ENCODE measurements around the gene THBS1. TPM values are rescaled to one million over a fixed set of nuclear protein-coding genes. Genes with fewer than 3 reads are reported as not detected.

Gene THBS1
- total RNA-seq, 3 donors from 2014 or later, result 1.3 to 2.8 (median 2.0) TPM

DNA sequence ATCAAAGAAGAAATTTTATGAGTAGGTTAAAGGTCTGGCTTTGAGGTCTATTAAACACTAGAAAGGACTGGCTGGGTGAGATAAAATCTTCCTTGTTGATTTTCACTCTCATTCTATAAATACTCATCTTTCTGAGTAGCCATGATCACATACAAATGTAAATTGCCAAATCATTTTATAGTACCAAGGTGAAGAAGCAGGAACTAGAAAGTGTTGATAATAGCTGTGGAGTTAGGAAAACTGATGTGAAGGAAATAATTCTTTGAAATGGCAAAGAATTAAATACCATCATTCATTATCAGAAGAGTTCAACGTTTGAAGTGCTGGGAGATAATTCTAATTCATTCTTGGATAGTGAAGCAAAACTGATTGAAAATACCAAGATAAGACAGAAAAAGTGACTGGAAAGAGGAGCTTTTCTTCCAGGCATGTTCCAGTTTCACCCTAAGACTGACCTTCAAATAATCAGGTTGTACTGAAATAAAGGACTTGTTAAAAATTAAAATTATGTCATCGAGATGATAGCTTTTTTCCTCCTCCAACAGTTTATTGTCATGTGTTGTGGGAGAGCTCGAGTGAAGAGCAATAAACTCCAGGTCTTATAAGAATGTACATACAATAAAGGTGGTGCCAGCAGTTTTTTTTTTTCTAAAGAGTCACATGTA lies 17.4 kb downstream of the THBS1 start:
- DNase-seq (no peak), ATAC-seq (no peak)
- Mint-ChIP-seq H3K9me3 (no peaks in the 10 kb centered on the region), H3K36me3 (ENCODE audit: insufficient read depth) (peaks cover 3% of the 10 kb centered on the region), H3K27me3 (ENCODE audit: low read depth) (no peaks in the 10 kb centered on the region), H3K4me1 (ENCODE audit: low read depth) (peaks cover 6% of the 10 kb centered on the region), H3K4me3 (no peak overlapping the region)

DNA sequence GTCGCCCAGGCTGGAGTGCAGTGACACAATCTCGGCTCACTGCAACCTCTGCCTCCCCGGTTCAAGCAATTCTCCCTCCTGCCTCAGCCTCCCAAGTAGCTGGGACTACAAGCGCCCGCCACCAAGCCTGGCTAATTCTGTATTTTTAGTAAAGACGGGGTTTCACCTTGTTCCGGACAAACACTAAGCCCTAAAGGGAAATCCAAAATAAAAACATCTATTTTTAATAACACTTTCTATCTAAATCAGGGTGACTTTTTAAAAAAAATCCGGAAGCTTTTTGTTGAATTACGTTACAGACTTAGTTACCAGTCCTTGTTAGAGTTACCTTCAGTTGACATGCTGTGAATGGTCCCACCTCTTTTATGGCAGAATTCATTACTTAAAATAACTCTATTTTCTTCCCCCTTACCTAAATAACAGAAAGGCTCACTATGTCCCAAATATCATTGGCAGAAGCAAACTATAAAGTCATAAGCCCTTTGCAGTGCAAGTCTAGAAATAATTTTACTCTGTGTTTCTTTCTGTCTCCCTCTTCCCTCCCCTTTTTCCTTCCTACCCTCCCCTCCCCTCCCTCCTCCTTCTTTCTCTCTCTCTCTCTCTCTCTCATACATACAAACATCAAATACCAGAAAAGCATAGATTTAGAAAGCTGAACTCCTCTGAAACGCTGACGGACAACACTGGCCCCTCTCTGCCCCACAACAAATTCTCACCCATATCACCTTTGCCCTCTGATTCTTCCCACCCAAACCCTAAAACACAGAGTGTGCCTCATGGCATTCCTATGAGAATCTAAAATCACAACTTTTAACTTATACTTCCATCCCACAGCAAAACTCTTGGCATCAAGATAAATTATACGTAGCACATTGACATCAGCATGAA lies 18.3 kb downstream of the THBS1 start:
- Mint-ChIP-seq H3K9me3 (no peaks in the 10 kb centered on the region), H3K36me3 (ENCODE audit: insufficient read depth) (peaks cover 3% of the 10 kb centered on the region), H3K4me3 (no peak overlapping the region), H3K4me1 (ENCODE audit: low read depth) (peaks cover 2% of the 10 kb centered on the region), H3K27me3 (ENCODE audit: low read depth) (no peaks in the 10 kb centered on the region)
- ATAC-seq, result no peak
- DNase-seq, result no peak

DNA sequence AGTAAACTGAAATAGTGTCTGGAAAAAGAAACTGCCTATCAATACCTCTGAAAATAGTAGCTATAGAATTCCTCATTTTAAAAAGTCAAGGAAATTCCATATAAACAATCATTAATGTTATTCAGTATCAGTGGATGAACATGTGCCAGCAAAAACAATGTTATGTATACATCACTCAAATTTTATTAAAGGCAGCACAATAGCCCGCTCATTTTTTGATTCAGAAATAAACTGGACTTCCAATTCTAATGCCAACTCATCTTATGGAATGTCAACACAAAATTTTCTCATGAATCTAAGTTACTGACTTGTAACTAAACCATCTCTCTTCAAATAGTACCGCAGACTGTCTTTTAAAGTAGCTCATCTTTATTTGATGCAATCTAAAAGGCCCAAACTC lies 19.0 kb downstream of the THBS1 start:
- DNase-seq (no peak), ATAC-seq (no peak)
- no peak overlapping the region for H3K4me3 Mint-ChIP-seq
- no peaks in the 10 kb centered on the region for H3K27me3 Mint-ChIP-seq (ENCODE audit: low read depth)
- H3K36me3 Mint-ChIP-seq (ENCODE audit: insufficient read depth), result peaks cover 3% of the 10 kb centered on the region
- H3K4me1 Mint-ChIP-seq (ENCODE audit: low read depth), result no peaks in the 10 kb centered on the region
- no peaks in the 10 kb centered on the region for H3K9me3 Mint-ChIP-seq

DNA sequence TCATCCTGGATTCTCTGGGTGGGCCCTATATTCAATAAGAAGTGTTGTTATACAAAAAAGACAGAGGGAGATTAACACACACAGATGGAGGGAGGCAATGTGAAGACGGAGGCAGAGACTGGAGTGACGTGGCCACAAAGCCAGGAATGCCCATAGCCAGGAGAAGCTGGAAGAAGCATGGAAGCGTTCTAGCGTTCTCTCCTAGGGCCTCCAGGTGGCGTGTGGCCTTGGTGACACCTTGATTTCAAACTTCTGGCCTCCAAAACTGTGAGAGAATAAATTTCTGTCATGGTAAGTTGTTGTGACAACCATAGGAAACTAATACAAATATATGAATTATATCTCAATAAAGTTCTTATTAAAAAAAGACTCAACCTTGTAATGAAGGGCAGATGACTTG lies 21.3 kb downstream of the THBS1 start:
- Mint-ChIP-seq H3K4me1 (ENCODE audit: low read depth) (no peaks in the 10 kb centered on the region), H3K36me3 (ENCODE audit: insufficient read depth) (peaks cover 5% of the 10 kb centered on the region), H3K27me3 (ENCODE audit: low read depth) (no peaks in the 10 kb centered on the region), H3K4me3 (no peak overlapping the region), H3K9me3 (no peaks in the 10 kb centered on the region)
- DNase-seq, result no peak
- ATAC-seq, result no peak

DNA sequence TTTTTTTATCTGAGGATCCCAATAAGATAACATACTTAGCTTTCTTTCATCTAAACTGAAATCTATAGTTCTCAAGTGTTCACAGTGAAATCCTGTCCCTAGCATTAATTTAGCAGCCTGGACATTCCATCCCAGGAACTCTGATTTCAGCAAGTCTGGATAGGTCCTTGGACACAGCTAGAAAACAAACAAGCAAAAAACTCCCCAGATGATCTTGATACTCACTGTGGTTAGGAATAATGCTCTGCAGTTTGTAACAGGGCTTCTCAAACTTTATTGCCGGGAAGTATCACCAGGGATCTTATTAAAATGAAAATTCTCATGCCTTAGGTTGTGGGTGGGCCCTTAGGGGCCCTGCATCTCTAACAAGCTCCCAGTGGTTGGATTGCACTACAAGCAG lies 24.3 kb downstream of the THBS1 start:
- Mint-ChIP-seq H3K27me3 (ENCODE audit: low read depth) (no peaks in the 10 kb centered on the region), H3K36me3 (ENCODE audit: insufficient read depth) (peaks cover 2% of the 10 kb centered on the region), H3K4me1 (ENCODE audit: low read depth) (peaks cover 2% of the 10 kb centered on the region), H3K9me3 (peaks cover 4% of the 10 kb centered on the region), H3K4me3 (no peak overlapping the region)
- DNase-seq (no peak), ATAC-seq (no peak)

DNA sequence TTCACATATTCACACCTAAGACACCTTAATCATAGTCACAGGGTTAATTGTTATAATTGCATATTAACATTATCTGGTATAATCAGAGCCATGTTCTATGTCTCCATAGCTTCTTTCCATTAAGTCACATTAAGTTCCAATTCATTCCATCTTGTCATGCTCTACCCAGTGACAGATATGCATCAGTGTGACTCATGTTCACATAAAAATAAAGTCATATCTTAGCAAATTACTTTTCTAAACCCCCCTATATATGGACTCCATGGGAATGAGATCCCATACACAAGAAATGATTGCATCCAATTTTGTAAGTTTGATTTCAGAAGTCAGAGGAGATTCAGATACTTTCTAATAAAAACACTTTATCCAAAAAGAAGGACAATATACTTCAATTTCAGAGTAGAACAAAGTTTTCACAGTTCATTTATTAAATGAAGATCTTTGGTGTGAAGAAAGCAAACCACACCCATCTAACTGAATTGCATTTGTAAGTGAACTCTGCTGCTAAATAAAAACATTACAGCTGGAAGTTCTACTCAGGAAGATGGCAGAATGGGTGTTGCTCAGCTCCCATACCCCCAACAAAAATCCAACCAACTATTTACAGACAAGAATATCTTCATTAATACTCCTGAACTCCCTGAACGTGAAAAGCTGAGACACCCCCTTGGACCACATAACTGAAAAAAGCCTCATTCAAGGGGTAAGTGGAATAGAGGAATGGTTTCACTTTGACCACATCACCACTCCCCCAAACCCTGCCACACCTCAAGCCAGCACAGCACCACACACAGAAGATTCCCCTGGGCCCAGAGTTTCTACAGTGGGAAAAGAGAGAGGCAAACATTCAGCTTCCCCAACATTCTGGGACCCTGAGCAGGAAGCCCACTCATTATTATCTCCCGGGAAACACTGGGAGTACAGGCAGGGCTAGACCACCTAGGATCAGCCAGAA lies 27.6 kb downstream of the THBS1 start:
- peaks cover 2% of the 10 kb centered on the region for H3K4me1 Mint-ChIP-seq (ENCODE audit: low read depth)
- H3K9me3 Mint-ChIP-seq, result peaks cover 24% of the 10 kb centered on the region
- H3K4me3 Mint-ChIP-seq, result no peak overlapping the region
- no peaks in the 10 kb centered on the region for H3K27me3 Mint-ChIP-seq (ENCODE audit: low read depth)
- H3K36me3 Mint-ChIP-seq (ENCODE audit: insufficient read depth), result peaks cover 6% of the 10 kb centered on the region
- DNase-seq, result no peak
- ATAC-seq, result no peak

DNA sequence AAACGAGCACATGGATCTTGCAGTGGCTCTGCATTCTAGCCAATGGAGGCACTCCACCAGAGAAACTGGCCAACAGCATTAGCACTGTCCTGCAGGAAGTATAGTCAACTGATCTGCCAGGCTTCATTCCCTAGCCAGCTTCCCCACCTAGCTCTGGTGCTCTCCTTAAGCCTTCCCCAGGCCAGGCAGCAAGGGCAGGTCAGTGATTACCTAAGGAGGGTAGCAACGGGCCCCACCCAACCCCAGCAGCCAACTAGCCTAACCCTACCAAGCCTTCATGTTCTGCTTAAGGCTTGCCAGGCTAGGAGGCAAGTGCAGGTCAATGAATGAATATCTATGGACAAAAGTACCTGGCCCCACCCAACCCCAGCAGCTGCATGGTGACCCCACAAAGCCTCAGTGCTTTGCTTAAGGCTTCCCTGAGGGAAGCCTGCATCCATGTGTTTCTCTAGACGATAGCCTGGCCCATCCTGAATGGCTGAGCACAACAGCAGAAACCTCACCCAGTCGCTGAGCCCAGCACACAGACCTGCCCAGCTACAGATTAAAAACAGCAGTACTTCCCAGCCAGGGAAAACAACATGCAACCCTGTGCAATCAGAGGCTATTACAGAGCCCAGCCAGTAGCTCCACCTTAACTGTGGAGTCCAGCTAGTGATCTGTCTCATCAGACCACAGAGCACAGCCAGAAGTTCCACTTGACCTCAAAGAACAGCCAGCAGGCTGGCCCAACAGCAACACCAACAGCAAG lies 28.5 kb downstream of the THBS1 start:
- no peak for ATAC-seq
- Mint-ChIP-seq H3K27me3 (ENCODE audit: low read depth) (no peaks in the 10 kb centered on the region), H3K9me3 (peaks cover 31% of the 10 kb centered on the region), H3K4me3 (no peak overlapping the region), H3K36me3 (ENCODE audit: insufficient read depth) (peaks cover 6% of the 10 kb centered on the region), H3K4me1 (ENCODE audit: low read depth) (peaks cover 2% of the 10 kb centered on the region)
- DNase-seq, result no peak

DNA sequence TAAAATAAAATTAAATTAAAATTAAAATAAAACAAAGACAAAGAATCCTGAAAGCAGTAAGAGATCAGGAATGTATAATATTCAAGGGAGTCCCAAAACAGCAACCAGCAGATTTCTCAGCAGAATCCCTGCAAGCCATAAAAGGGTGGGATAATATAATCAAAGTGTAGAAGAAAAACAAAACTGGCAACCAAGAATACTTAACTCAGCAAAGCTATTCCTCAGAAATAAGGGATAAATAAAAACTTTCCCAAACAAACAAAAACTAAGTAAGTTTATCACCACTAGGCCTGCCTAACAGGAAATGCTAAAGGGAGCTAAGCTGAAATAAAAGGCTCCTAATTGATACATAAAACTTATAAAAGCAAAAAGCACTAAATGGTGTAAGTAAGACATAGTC lies 29.8 kb downstream of the THBS1 start:
- H3K36me3 Mint-ChIP-seq (ENCODE audit: insufficient read depth), result peaks cover 6% of the 10 kb centered on the region
- no peak for ATAC-seq
- no peak overlapping the region for H3K4me3 Mint-ChIP-seq
- DNase-seq, result no peak
- H3K27me3 Mint-ChIP-seq (ENCODE audit: low read depth), result no peaks in the 10 kb centered on the region
- peaks cover 36% of the 10 kb centered on the region for H3K9me3 Mint-ChIP-seq
- H3K4me1 Mint-ChIP-seq (ENCODE audit: low read depth), result peaks cover 2% of the 10 kb centered on the region

DNA sequence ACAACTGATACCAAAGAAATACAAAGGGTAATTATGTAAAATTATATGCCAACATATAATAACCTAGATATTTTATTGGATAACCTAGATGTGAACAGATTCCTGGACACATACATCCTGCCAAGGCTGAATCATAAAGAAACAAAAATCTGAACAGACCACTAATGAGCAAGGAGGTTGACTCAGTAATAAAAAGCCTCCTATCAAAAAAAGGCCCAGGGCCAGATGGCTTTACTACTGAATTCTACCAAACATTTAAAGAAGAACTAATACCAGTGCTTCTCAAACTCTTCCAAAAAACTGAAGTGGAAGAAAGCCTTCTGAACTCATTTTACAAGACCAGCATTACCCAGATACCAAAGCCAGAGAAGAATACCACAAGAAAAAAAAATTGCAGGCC lies 32.4 kb downstream of the THBS1 start:
- Mint-ChIP-seq H3K4me1 (ENCODE audit: low read depth) (peaks cover 5% of the 10 kb centered on the region), H3K9me3 (peaks cover 34% of the 10 kb centered on the region)

DNA sequence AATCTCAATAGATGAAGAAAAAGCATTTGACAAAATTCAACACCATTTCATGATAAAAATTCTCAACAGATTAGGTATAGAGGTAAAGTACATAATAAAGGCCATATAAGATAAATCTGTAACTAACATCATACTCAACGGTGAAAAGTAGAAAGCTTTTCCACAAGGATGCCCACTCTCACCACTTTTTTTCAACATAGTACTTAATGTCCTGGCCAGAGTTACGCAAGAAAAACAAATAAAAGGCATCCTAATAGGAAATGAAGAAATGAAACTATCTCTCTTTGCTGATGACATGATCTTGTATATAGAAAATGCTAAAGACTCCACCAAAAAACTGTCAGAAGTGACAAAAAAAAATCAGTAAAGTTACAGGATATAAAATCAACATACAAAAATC lies 33.0 kb downstream of the THBS1 start:
- H3K4me3 Mint-ChIP-seq, result no peak overlapping the region
- H3K4me1 Mint-ChIP-seq (ENCODE audit: low read depth), result peaks cover 4% of the 10 kb centered on the region
- H3K36me3 Mint-ChIP-seq (ENCODE audit: insufficient read depth), result peaks cover 4% of the 10 kb centered on the region
- no peak for ATAC-seq
- no peaks in the 10 kb centered on the region for H3K27me3 Mint-ChIP-seq (ENCODE audit: low read depth)
- H3K9me3 Mint-ChIP-seq, result peaks cover 32% of the 10 kb centered on the region
- DNase-seq, result no peak

More for the DNA sequence above, 32.4 kb downstream of the THBS1 start:
- H3K4me3 Mint-ChIP-seq, result no peak overlapping the region
- DNase-seq (no peak), ATAC-seq (no peak)
- peaks cover 4% of the 10 kb centered on the region for H3K36me3 Mint-ChIP-seq (ENCODE audit: insufficient read depth)
- no peaks in the 10 kb centered on the region for H3K27me3 Mint-ChIP-seq (ENCODE audit: low read depth)

DNA sequence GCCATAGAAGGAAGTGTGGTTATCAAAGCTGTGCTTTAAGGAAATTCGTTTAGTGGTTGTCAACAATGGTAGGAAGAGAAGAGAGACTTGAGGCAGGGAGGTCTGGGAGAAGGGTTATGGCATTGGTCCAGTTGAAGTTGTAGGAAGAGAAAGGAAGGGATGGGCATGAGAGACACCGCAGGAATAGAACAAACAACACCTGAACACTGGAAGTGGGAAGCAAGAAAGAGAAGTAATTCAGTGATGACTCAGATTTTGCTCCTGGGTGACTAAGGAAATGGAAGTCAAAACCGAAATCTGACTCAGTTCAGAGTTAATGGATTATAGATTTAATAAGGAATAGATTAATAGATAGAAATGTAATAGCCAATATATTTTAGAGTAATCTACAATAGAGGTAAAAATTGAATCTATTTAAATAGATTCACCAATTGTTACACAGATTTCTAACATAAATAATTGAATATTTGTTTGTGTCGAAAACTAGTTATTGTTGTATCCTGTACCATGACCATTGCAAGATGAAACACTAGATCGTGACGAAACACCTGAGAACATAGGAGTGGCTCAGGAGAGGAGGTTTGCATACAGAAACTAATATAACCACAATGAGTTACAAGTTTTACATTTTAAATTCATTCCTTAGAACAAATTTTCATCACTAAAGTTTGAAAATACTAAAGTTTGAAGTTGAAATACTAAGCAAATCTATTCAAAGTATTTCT lies 36.0 kb downstream of the THBS1 start:
- ATAC-seq, result no peak
- peaks cover 6% of the 10 kb centered on the region for H3K36me3 Mint-ChIP-seq (ENCODE audit: insufficient read depth)

DNA sequence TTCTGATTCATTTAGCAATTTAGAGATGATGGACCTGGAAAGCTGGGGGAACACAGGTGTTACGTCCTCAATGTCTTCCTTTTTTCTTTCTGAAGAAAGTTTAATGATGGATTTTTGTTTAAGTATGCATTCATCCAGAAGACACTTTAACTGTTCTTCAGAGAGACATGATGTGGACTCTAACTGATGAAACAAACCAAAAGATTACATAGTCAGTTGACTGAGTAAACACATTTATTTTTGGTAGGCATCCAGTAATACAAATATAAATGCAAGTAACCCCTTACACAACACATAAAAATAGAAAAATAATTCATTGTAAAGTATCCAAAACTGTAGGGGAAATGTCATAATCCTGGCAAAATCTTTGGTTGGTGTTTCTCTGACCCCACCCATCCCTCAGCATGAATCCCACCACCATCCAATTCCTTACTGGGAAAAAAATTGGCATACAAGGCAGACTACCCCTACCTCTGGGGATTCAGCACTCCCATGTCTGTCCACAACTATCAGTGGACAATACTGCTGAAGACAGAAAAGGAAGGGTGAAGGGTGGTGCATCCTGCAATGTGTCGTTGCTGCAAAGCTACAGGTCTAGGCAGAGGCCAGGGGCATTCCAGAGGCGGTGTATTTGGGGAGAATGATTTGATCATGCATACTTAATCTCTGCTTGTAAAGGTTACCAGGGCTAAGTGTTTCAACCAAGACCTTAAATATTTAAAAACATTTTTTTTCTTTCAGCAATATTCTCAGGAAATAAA lies 37.4 kb downstream of the THBS1 start:
- H3K9me3 Mint-ChIP-seq, result peaks cover 20% of the 10 kb centered on the region

More for the DNA sequence above, 36.0 kb downstream of the THBS1 start:
- no peaks in the 10 kb centered on the region for H3K27me3 Mint-ChIP-seq (ENCODE audit: low read depth)
- peaks cover 26% of the 10 kb centered on the region for H3K9me3 Mint-ChIP-seq
- H3K4me1 Mint-ChIP-seq (ENCODE audit: low read depth), result peaks cover 7% of the 10 kb centered on the region
- no peak overlapping the region for H3K4me3 Mint-ChIP-seq
- no peak for DNase-seq

More for the DNA sequence above, 37.4 kb downstream of the THBS1 start:
- Mint-ChIP-seq H3K27me3 (ENCODE audit: low read depth) (no peaks in the 10 kb centered on the region), H3K36me3 (ENCODE audit: insufficient read depth) (peaks cover 3% of the 10 kb centered on the region), H3K4me1 (ENCODE audit: low read depth) (peaks cover 21% of the 10 kb centered on the region), H3K4me3 (no peak overlapping the region)
- DNase-seq (no peak), ATAC-seq (no peak)
